Psoas muscle (tissue), 8 donors: ENCODE data around the gene PKNOX2. TPM values are rescaled to one million over a fixed set of nuclear protein-coding genes. Genes with fewer than 3 reads are reported as not detected.

Experiments
- ATAC-seq, 4 donors: fragments of 200-7000 bp; cut with Tn5 transposase; one replicate each; pipeline ENCODE4 v1.9.1; 2020; ENCODE audit warnings: moderate library complexity in 3 of 4, mild to moderate bottlenecking in 2 of 4
- DNase-seq, 2 donors: peaks; one replicate each; pipeline ENCODE4 v3.0.0-alpha.2; 2020
- H3K27ac ChIP-seq: fragments of 200-600 bp; one replicate; pipeline ENCODE4 v1.8.0; 2022
- H3K27me3 ChIP-seq, 3 donors: fragments of 200-600 bp in 1 of 3; one replicate each; pipeline versions ENCODE4 v1.6.1 to v1.8.0; 2013 to 2022; ENCODE audit warnings: low read length in 2 of 3, mild to moderate bottlenecking in 2 of 3, moderate library complexity in 1 of 3; ENCODE audit not compliant: insufficient read depth in 3 of 3
- H3K36me3 ChIP-seq, 2 donors: fragments of 200-600 bp in 1 of 2; one replicate each; pipeline versions ENCODE4 v1.6.1 to v1.8.0; 2013 to 2022; ENCODE audit warnings: low read depth in 1 of 2, mild to moderate bottlenecking in 1 of 2, moderate library complexity in 1 of 2; ENCODE audit not compliant: insufficient read depth in 1 of 2
- H3K4me1 ChIP-seq: fragments of 200-600 bp; one replicate; pipeline ENCODE4 v1.8.0; 2022
- H3K4me3 ChIP-seq: fragments of 200-600 bp; one replicate; pipeline ENCODE4 v1.8.0; 2022; ENCODE audit warnings: mild to moderate bottlenecking
- H3K9me3 ChIP-seq: fragments of 200-600 bp; one replicate; pipeline ENCODE4 v1.8.0; 2022
- WGBS, 3 donors: extraction: QIAGEN DNeasy Blood & Tissue Kit; methylation state at CpG; one replicate each; pipeline versions ENCODE4 v1.1.6 to v1.1.7; 2013; 5-methylcytosine and 5-hydroxymethylcytosine counted together
- intact Hi-C, 2 donors: fragments of 100-400 bp; cut with DNase I; formaldehyde crosslinking; loops; one replicate each; pipeline versions ENCODE4 v1.11.0 to v1.14.2; 2022
- polyA plus RNA-seq, 3 donors: library from polyadenylated mRNA; stranded (reverse); fragments of 200-250 nt; gene quantifications; one replicate each; pipeline ENCODE4 v1.2.3, GENCODE V29; 2013
- total RNA-seq, 4 donors: library from RNA; stranded (reverse); fragmentation: NEBNext Ultra II Directional in 2 of 4; extraction: Animal tissue kit (Norgen Biotek cat#: 25700) in 2 of 4; gene quantifications; one replicate each; pipeline versions ENCODE4 v1.2.1 to v1.2.4, GENCODE V29; 2021 to 2023
- TF ChIP-seq, protein P1 (sequence below): fragments of 200-600 bp; IDR thresholded peaks from one replicate; pipeline ENCODE4 v1.8.0; 2022; ENCODE audit warnings: antibody characterized with exemption
- donor health status: healthy with polysubstance abuse.
- donor health status: DM: no; HTN: no; CAD: no; lungs with moderate emphysema.
- donor health status: Bipolar disorder and iron deficiency.
- donor health status: healthy.
- donor health status: DM: yes; HTN: yes; CAD: no.
- donor health status: DM: no; HTN: no; CAD: no.
- donor health status: DM: no; HTN: no; CAD: no.
- donor health status: DM: yes; HTN: yes; CAD: no.

PKNOX2 gene
- total and polyA plus RNA-seq, 7 donors: 1.8 to 30.5 (median 14.5) TPM

DNA sequence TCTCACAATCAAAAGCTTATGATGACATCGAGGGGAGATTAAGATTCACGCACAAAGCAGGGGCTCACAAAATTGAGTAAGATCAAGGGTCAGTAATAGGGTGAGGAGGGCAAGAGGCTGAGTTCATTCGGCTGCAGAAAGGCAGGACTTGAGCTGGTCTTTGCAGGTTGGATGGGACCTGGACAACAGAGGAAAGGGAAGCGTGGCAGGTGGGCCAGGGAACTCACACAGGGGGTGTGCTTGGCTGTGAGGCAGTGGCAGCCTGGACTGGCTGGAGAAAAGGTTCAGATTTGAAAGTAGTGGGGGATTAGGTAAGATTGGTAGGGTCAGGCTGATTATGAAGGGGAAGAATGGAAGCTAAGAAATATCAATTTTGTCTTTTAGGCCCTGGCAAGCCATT is 161.6 kb downstream of the PKNOX2 start:
- Histone ChIP-seq H3K4me1 (no peaks in the 10 kb centered on the region), H3K4me3 (no peak overlapping the region), H3K27me3 (no peaks in the 10 kb centered on the region), H3K9me3 (no peaks in the 10 kb centered on the region), H3K36me3 (no peaks in the 10 kb centered on the region), H3K27ac (no peak overlapping the region)
- intact Hi-C loops: no loop called here
- 93 to 98% (median 93%) methylated on average over 4 of the region's 4 CpGs for WGBS, 3 donors
- ATAC-seq (no peak), DNase-seq (no peak)
- TF ChIP-seq, protein P1, sequence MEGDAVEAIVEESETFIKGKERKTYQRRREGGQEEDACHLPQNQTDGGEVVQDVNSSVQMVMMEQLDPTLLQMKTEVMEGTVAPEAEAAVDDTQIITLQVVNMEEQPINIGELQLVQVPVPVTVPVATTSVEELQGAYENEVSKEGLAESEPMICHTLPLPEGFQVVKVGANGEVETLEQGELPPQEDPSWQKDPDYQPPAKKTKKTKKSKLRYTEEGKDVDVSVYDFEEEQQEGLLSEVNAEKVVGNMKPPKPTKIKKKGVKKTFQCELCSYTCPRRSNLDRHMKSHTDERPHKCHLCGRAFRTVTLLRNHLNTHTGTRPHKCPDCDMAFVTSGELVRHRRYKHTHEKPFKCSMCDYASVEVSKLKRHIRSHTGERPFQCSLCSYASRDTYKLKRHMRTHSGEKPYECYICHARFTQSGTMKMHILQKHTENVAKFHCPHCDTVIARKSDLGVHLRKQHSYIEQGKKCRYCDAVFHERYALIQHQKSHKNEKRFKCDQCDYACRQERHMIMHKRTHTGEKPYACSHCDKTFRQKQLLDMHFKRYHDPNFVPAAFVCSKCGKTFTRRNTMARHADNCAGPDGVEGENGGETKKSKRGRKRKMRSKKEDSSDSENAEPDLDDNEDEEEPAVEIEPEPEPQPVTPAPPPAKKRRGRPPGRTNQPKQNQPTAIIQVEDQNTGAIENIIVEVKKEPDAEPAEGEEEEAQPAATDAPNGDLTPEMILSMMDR: no peak

DNA sequence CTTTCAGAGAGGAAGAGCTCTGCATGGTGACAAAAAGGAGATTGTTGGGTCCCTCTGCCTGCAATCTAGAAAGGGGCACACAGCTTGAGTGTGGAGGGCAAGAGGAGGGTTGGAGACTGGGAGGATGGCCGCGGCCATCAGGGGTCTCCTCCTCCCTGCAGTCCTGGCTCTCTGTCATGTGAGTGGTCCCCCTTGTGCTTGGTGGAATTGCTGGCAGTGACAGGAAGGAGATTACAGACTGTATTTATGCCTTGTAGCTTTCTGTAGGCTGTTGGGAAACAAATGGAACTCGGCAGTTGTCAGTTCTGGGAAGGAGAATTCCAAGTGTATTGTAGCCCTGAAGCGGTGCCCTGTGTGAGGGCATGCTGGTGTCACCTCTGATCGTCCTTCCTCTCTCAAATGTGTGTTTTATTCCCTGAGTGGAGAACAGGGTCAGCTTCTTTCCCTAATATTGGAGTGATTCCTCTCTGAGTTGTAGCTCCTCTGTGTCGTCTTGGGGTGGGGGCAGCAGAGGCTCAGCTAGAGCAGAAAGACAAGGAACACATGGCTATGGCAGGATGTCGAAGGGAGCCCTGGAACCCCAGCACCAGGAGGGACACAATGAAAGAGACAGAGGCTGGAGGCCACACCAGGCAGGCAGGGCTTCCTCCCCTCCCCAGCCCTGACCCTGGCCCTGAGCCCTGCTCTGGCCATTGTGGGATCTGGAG is 163.1 kb downstream of the PKNOX2 start:
- no peaks in the 10 kb centered on the region for H3K36me3 ChIP-seq
- no peaks in the 10 kb centered on the region for H3K27me3 ChIP-seq
- H3K27ac ChIP-seq: no peak overlapping the region
- H3K4me1 ChIP-seq: no peaks in the 10 kb centered on the region
- H3K4me3 ChIP-seq: no peak overlapping the region
- intact Hi-C loops: no loop called here
- H3K9me3 ChIP-seq: no peaks in the 10 kb centered on the region
- DNase-seq (no peak), ATAC-seq (no peak)
- WGBS, 3 donors: 72 to 74% (median 73%) methylated on average over 7 of the region's 7 CpGs
- TF ChIP-seq, protein P1: no peak

DNA sequence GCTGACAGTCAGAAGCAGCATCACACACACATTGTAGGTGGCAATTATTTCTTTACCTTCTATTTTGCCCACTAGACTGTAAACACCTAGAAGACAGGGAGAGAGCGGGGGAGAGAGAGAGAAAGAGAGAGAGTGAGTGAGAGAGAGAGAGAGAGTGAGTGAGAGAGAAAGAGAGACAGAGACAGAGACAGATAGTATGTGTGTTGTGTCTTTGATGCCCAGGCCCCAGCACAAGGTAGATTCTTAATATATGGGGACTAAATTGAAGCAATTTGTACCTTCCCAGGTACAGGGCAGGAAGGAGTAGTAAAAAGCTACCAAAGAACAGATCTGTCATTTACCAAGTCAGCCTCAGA is 163.7 kb downstream of the PKNOX2 start:
- ATAC-seq: no peak
- Histone ChIP-seq H3K4me3 (no peak overlapping the region), H3K27me3 (no peaks in the 10 kb centered on the region), H3K36me3 (no peaks in the 10 kb centered on the region), H3K27ac (no peak overlapping the region), H3K4me1 (no peaks in the 10 kb centered on the region), H3K9me3 (no peaks in the 10 kb centered on the region)
- 98 to 100% (median 100%) methylated on average over 1 of the region's 1 CpG for WGBS, 3 donors
- intact Hi-C loops: no loop called here
- TF ChIP-seq, protein P1: no peak
- DNase-seq: no peak

DNA sequence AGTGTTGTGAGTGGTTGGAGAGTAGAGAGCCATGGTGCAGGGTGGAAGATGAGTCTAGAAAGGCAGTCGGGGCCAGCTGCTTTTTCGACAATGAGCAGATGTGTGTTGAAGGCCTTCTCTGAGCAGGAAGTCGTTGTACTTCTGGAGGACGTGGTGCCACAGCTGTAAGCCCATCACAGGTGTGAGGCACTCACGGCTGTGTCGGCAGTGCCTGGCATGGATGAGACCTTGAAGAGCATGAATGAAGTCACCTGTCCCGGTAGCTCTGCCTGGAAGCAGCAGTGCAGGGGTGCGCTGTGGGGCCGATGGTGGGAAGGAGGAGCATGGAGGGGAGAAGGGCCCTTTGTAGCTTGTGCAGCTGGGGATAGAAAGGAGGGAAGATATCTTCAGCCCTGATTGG is 165.2 kb downstream of the PKNOX2 start:
- WGBS, 3 donors: 49 to 60% (median 57%) methylated on average over 9 of the region's 9 CpGs
- intact Hi-C loops: no loop called here

More for the DNA sequence above, 165.2 kb downstream of the PKNOX2 start:
- DNase-seq: no peak
- Histone ChIP-seq H3K9me3 (no peaks in the 10 kb centered on the region), H3K4me1 (no peaks in the 10 kb centered on the region), H3K36me3 (no peaks in the 10 kb centered on the region), H3K27me3 (no peaks in the 10 kb centered on the region), H3K4me3 (no peak overlapping the region), H3K27ac (no peak overlapping the region)
- ATAC-seq: no peak
- TF ChIP-seq, protein P1: no peak
